Spinal cord (tissue), 10 donors: ENCODE data around the gene LGR6. TPM values are rescaled to one million over a fixed set of nuclear protein-coding genes. Genes with fewer than 3 reads are reported as not detected.

Experiments used
- DNase-seq, 6 donors: peaks; one replicate each; pipeline versions ENCODE4 v3.0.0 to v3.0.0-alpha.2; 2013 to 2015; ENCODE audit warnings: low spot score in 6 of 6, low read depth in 4 of 6
- H3K27ac ChIP-seq: one replicate; pipeline ENCODE4 v1.5.1; 2013; ENCODE audit warnings: low read depth, low read length, control low read depth
- H3K27me3 ChIP-seq: one replicate; pipeline ENCODE4 v1.6.1; 2013; ENCODE audit warnings: low read length; ENCODE audit not compliant: control insufficient read depth, insufficient read depth
- H3K36me3 ChIP-seq: one replicate; pipeline ENCODE4 v1.6.1; 2013; ENCODE audit warnings: low read length; ENCODE audit not compliant: control insufficient read depth, insufficient read depth
- H3K4me1 ChIP-seq: one replicate; pipeline ENCODE4 v1.6.1; 2013; ENCODE audit warnings: low read length; ENCODE audit not compliant: control insufficient read depth, insufficient read depth
- H3K4me3 ChIP-seq: one replicate; pipeline ENCODE4 v1.5.1; 2013; ENCODE audit warnings: low read depth, low read length, control low read depth
- H3K9me3 ChIP-seq: one replicate; pipeline ENCODE4 v1.6.1; 2013; ENCODE audit warnings: low read length; ENCODE audit not compliant: control insufficient read depth, insufficient read depth
- WGBS: methylation state at CpG from one replicate; pipeline ENCODE4 v1.1.5; 2013; ENCODE audit warnings: missing lambda C conversion rate; ENCODE audit not compliant: insufficient coverage; 5-methylcytosine and 5-hydroxymethylcytosine counted together
- polyA plus RNA-seq, 2 donors: library from polyadenylated mRNA; unstranded; fragments of 120-200 nt; gene quantifications; one replicate each; pipeline ENCODE4 v1.2.1, GENCODE V29; 2013; ENCODE audit not compliant: insufficient read length in 2 of 2
- total RNA-seq, 2 donors: library from RNA; depleted of rRNA in 1 of 2; stranded (reverse); fragments of 120-200 nt in 1 of 2; fragments of >200 nt in 1 of 2; gene quantifications; one replicate each; pipeline versions ENCODE4 v1.2.3 to v1.2.4, GENCODE V29; 2013 to 2014
- donor health status: healthy.

LGR6 gene
- total and polyA plus RNA-seq, 4 donors = 1.0 to 6.1 (median 3.7) TPM

DNA sequence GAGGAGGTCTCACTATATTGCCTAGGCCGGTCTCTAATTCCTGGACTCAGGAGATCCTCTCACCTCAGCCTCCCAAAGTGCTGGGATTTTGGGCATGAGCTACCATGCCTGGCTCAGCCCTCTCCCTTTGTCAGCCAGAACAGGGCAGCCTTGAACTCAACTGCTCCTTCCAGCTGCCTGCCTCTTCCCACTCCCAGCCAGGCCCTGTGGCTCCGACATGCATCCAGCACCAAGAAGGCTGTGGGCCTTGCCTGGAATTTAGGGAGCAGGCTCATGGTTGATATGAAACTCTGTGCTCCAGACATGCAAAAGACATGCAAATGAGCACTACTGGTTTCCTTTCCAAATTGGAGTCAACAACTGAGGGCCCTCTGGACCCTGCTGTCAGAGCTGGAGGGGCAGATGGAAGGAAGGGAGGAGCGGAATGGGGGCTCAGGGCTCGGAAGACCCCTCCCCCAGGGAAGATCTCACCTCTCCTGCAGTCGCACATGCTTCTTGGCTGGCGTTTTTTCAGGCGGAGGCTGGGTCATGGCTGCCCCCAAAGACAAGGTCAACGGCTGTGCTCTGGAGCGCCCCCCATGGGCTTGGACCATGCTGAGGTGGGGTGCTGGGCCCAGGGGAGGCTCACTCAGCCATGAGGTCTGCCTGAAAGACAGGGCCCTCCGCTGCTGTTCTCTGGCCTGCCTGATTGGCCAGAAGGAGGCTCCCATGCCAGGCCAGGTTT lies 34.6 kb upstream of the LGR6 start:
- no peak overlapping the region for H3K27ac ChIP-seq
- WGBS = 85% methylated on average over 10 of the region's 10 CpGs
- peaks cover 45% of the 10 kb centered on the region for H3K4me1 ChIP-seq
- no peaks in the 10 kb centered on the region for H3K9me3 ChIP-seq
- no peak for DNase-seq
- no peak overlapping the region for H3K4me3 ChIP-seq
- H3K36me3 ChIP-seq = peaks cover 5% of the 10 kb centered on the region
- no peaks in the 10 kb centered on the region for H3K27me3 ChIP-seq

DNA sequence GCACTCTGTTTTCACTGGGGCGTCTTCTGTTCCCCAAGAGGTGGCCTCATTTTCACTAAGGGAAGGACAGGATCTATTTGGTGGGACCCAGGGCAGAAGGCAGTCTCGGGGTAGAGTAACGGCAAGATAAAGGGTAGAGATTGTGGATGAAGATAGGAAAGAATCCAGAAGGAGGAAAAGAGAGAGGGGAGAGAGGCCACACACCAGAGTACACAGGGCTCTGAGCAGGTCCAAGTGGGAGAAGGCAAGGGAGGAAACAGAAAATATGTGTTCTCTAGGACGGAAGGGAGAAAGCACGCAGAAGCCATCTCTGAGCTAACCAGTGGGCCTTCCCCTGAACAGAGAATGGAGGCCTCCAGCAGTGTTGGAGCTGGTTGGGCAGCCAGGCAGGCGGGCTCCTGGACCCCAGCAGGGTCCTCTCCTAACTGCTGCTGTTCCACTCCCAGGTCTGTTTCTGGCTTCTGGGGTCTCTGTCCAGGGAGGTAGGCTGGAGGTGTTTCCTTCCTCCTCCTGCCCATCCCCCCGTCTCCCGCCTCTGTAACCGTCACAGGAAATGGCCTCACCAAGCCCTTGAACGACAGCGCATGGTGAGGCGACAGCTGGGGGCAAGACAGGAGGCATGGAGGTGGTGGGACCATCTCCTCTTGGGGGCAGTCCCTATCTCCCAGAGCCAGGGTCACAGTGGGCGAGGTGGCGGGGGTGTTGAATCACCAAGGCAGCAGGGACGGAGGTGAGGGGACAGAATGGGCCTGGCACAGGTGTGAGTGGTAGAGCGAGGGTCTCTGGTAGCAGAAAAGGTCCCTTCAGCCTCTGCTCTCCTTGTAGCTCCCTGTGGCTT lies 33.8 kb upstream of the LGR6 start:
- no peaks in the 10 kb centered on the region for H3K9me3 ChIP-seq
- peaks cover 46% of the 10 kb centered on the region for H3K4me1 ChIP-seq
- H3K4me3 ChIP-seq = no peak overlapping the region
- WGBS = 89% methylated on average over 15 of the region's 16 CpGs
- no peak overlapping the region for H3K27ac ChIP-seq
- H3K36me3 ChIP-seq = peaks cover 5% of the 10 kb centered on the region
- H3K27me3 ChIP-seq = no peaks in the 10 kb centered on the region
- no peak for DNase-seq

DNA sequence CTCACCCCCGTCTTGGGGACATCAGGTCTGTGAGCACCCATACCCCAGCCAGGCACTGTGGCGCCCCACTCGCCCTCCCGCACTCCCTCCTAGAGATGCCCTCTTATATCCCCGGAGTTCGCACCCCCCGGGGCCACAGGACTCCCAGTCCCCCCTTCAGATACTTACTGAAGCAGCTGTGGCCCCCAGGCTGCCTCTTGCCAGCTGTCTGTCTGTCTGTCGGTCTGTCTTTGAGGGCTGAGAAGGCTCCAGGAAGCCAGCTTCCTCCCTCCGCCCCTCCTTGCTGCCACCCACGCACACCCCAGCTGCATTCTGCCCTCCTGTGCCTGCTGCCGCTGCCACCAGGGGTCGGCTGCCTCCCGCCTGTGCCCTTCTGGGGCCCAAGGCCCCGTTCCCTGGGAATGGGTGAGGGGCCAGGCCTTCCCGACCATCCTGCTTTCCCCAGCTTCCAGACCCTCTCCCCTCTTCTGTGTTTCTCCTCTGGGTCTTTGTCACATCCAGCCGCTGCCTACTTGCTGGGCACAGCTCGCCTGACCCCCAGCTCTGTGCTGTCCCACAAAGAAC lies 33.1 kb upstream of the LGR6 start, which contains the start of gene PTPN7:
TSS of gene PTPN7 (minus strand) at position 226 of the 564 bp plus-strand sequence. CDS start 1,200 bp downstream, outside the sequence.
- no peak within 1 kb of the TSS for H3K4me3 ChIP-seq
- H3K27me3 ChIP-seq = no peaks in the 10 kb centered on the region
- H3K27ac ChIP-seq = peak within 1 kb of the TSS; percentile 40
- WGBS = 81% methylated on average over 16 of the region's 17 CpGs
- no peak for DNase-seq
- peaks cover 5% of the 10 kb centered on the region for H3K36me3 ChIP-seq
- H3K4me1 ChIP-seq = peaks cover 39% of the 10 kb centered on the region
- no peaks in the 10 kb centered on the region for H3K9me3 ChIP-seq

DNA sequence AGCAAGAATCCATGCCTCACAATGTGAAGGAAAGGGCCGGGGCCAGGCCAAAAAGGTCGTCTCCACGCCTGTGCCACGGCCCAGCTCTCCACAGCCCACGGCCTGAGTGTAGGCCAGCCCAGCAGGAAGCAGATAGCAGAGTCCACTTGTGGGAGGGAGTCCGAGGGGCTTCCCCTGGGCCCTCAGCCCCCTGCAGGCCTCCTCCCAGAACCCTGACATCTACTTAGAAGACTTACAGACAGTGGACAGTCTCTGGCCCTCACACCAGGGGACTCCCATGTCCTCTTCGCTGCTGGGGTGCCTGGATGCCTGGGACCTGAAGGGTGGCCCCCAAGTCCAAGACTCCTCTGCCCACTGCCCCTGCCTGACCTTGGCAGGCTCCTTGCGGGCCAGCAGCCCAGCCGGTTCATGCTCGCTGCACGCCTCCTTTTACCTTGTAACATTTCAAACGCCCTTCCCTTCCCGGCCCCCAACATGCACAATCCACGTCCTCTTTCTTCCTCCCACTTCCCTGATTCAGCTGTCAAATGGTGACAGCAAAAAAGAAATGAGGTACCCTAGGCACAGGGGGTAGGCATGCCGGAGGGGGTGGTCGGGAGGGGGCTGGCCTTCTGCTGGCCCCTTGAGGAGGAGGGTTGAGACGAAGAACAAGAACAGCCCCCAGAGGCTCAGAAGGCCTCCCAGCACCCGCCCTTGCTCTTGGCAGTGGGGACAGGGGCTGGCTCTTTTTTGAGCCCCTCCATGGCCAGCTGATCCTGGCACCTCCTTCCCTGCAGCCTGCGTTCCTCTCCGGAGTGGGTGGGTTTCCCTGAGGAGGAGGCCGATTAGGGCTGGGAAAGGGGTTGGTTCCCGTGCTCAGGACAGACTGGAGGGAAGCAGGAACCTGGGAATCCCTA lies 32.2 kb upstream of the LGR6 start:
- 54% methylated on average over 20 of the region's 22 CpGs for WGBS
- H3K27ac ChIP-seq = no peak overlapping the region
- no peak overlapping the region for H3K4me3 ChIP-seq
- peaks cover 38% of the 10 kb centered on the region for H3K4me1 ChIP-seq
- no peak for DNase-seq
- no peaks in the 10 kb centered on the region for H3K27me3 ChIP-seq
- no peaks in the 10 kb centered on the region for H3K9me3 ChIP-seq
- H3K36me3 ChIP-seq = peaks cover 5% of the 10 kb centered on the region

DNA sequence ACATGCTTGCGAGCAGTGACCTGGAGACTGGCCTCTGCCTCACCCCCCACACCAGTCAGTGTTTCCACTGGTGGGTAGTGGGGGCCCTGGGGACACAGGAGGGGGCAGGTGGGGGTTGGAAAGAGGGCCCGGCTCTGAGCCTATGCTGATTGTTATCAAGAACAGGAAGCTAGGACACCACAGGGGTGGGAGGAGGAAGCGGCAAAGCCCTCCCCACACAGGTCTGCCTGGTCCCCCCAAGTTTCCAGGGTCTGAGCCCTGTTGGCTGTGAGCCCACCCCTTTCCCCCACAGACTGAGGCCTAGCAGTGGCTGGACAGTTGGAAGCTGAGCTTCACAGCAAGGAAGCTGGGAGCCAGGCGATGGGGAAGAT lies 31.6 kb upstream of the LGR6 start:
- Histone ChIP-seq H3K4me3 (no peak overlapping the region), H3K27ac (no peak overlapping the region), H3K9me3 (no peaks in the 10 kb centered on the region), H3K36me3 (peaks cover 5% of the 10 kb centered on the region), H3K27me3 (no peaks in the 10 kb centered on the region), H3K4me1 (peaks cover 38% of the 10 kb centered on the region)
- WGBS = 84% methylated on average over 2 of the region's 4 CpGs
- DNase-seq = no peak

DNA sequence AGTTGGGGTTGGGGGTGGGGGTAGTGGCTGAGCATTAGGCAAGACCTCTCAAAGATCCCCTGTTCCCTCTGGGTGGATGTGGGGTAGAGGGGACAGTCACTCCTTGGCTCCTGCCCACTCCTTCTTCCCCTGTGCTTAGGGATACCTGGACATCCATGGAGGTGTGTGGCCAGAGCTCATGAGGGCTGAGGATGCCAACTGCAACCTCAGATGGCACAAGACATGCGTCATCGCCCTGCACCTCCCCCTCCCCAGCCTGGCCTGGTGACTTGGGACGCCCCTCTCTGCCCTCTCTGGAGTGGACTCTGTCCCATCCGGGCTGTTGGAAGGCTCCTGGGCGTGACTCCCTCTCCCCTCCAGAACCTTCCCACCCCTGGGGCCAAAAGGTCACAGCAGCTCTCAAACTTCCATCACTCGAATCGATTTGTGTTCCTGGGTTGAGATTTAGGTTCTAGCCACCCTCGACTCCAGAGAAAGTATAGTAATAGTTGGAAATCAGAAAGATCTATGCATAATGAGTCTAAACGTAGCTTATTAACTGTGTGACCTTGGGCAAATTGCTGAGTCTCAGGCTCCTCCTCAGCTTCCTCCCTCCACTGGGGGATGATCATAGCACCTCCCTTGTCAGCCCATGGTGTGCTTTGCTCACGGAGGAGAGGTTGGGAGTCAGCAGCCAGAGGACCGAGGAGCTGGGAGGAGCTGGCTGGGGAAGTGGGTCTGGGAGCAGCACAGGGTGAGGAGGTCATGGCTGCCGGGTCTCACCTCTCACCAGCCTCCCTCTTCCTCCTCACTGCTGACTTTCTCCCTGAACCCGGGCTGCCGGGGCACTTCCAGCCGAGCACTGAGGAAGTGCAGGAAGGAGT lies 30.9 kb upstream of the LGR6 start:
- no peak overlapping the region for H3K4me3 ChIP-seq
- H3K9me3 ChIP-seq = no peaks in the 10 kb centered on the region
- H3K36me3 ChIP-seq = peaks cover 5% of the 10 kb centered on the region
- H3K4me1 ChIP-seq = peaks cover 40% of the 10 kb centered on the region
- 64% methylated on average over 6 of the region's 15 CpGs for WGBS
- DNase-seq = no peak
- no peak overlapping the region for H3K27ac ChIP-seq
- no peaks in the 10 kb centered on the region for H3K27me3 ChIP-seq

DNA sequence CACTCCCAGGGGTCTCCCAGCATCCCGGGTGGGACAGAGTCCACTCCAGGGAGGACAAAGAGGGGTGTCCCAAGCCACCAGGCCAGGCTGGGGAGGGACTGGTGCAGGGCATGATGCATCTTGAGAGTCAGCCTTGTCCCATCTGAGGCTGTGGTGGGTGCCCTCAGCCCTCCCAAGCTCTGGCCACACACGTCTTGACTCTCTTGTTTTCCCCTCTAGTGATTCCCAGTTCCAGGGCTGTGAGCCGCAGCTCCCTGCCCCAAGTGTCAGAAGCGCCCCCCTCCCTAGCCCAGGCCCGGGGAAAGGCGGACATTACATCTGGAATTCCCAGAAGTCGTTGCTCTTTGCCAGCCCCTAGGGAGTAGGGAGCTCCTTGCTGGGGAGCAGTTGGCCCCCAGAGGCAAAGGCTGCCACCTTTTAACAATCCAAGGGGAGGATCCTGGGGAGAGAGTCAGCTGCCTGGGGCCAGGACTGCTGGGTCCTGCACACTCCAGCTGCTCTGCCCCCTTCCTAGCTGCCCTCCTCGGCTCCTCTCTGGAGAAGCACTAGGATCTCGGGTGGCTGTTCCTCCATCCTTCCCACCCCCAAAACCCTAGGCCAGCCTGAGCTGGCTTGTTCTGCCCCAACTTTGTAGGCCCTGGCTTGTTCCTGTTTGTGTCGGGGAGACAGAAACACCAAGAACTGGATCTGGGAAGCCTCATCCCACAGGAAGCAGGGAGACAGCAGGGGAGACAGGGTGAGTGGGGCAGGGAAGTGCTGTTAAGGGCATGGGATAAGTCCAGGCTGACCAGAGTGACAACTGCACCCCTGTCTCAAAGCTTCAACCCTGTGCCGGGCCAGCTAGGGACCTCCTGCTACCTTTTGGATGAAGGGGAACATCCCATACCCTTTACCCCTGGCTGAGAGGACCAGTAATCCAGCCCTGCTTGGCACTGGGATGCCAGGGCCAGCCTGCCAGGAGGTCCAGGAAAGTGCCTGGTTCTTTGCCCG lies 30.0 kb upstream of the LGR6 start:
- WGBS = 74% methylated on average over 6 of the region's 12 CpGs
- Histone ChIP-seq H3K4me3 (no peak overlapping the region), H3K4me1 (peaks cover 49% of the 10 kb centered on the region)

More for the DNA sequence above, 30.0 kb upstream of the LGR6 start:
- H3K9me3 ChIP-seq = no peaks in the 10 kb centered on the region
- H3K36me3 ChIP-seq = peaks cover 5% of the 10 kb centered on the region
- no peak overlapping the region for H3K27ac ChIP-seq
- no peak for DNase-seq
- H3K27me3 ChIP-seq = no peaks in the 10 kb centered on the region
